Cardiac muscle cell (in vitro differentiated cells and primary cell): ENCODE measurements around the gene C17orf75. TPM values are rescaled to one million over a fixed set of nuclear protein-coding genes. Genes with fewer than 3 reads are reported as not detected.

Experiments used
- DNase-seq, 2 donors: peaks; one replicate each; pipeline versions ENCODE4 v3.0.0 to v3.0.0-alpha.2; 2010 to 2017; ENCODE audit warnings: low read depth in 1 of 2, low spot score in 1 of 2
- H3K27ac ChIP-seq: fragments of 200-600 bp; sonication (generic); 2 replicates; pipeline ENCODE4 v1.5.1; 2016
- H3K27me3 ChIP-seq: fragments of 200-600 bp; sonication (generic); 2 replicates; pipeline ENCODE4 v1.6.0; 2016; ENCODE audit warnings: control low read depth
- H3K36me3 ChIP-seq: fragments of 200-600 bp; sonication (generic); 2 replicates; pipeline ENCODE4 v1.5.1; 2016; ENCODE audit warnings: control low read depth
- H3K4me1 ChIP-seq: fragments of 200-600 bp; sonication (generic); 2 replicates; pipeline ENCODE4 v1.8.1; 2017; ENCODE audit warnings: low read depth, mild to moderate bottlenecking, mixed run types
- H3K4me3 ChIP-seq: fragments of 200-600 bp; sonication (generic); 2 replicates; pipeline ENCODE4 v1.5.1; 2016; ENCODE audit warnings: mild to moderate bottlenecking
- H3K9me3 ChIP-seq: fragments of 200-600 bp; sonication (generic); 2 replicates; pipeline ENCODE4 v1.5.1; 2017; ENCODE audit warnings: low read depth, mild to moderate bottlenecking, control low read depth
- CTCF ChIP-seq: IDR thresholded peaks from 2 replicates; pipeline ENCODE4 v1.5.1; 2012; ENCODE audit warnings: low read depth, mild to moderate bottlenecking, low read length
- polyA plus RNA-seq: library from polyadenylated mRNA; unstranded; fragments of >200 nt; fragmentation: Nextera tagmentation; extraction: Ambion mirVana; gene quantifications from 2 replicates; pipeline ENCODE4 v1.2.1, GENCODE V29; 2016
- total RNA-seq: library from RNA; depleted of rRNA; stranded (reverse); fragments of >200 nt; gene quantifications from 2 replicates; pipeline ENCODE4 v1.2.3, GENCODE V29; 2016

The C17orf75 gene
- total and polyA plus RNA-seq, 2 experiments from 2014 or later, result 19.7 to 38.8 TPM

GRCh38 chr17:32311028-32311536, 30.9 kb downstream of the C17orf75 start:
- no peak overlapping the region for H3K27ac ChIP-seq
- H3K4me1 ChIP-seq, result no peaks in the 10 kb centered on the region
- no peak for TF ChIP-seq CTCF
- no peaks in the 10 kb centered on the region for H3K9me3 ChIP-seq
- H3K27me3 ChIP-seq, result no peaks in the 10 kb centered on the region
- H3K4me3 ChIP-seq, result no peak overlapping the region
- DNase-seq, result peak in 1 of 2 donors; percentile 39
- no peaks in the 10 kb centered on the region for H3K36me3 ChIP-seq

GRCh38 chr17:32307658-32308057, 34.3 kb downstream of the C17orf75 start:
- no peaks in the 10 kb centered on the region for H3K36me3 ChIP-seq
- TF ChIP-seq CTCF, result no peak
- H3K4me1 ChIP-seq, result peaks cover 6% of the 10 kb centered on the region
- no peaks in the 10 kb centered on the region for H3K27me3 ChIP-seq
- no peak overlapping the region for H3K4me3 ChIP-seq
- no peak overlapping the region for H3K27ac ChIP-seq
- DNase-seq, result no peak
- no peaks in the 10 kb centered on the region for H3K9me3 ChIP-seq

GRCh38 chr17:32305049-32305448, 36.9 kb downstream of the C17orf75 start:
- no peaks in the 10 kb centered on the region for H3K27me3 ChIP-seq
- H3K9me3 ChIP-seq, result no peaks in the 10 kb centered on the region
- H3K27ac ChIP-seq, result no peak overlapping the region
- peaks cover 6% of the 10 kb centered on the region for H3K4me1 ChIP-seq
- no peak overlapping the region for H3K4me3 ChIP-seq
- H3K36me3 ChIP-seq, result no peaks in the 10 kb centered on the region
- no peak for DNase-seq
- no peak for TF ChIP-seq CTCF

GRCh38 chr17:32303781-32304288, 38.1 kb downstream of the C17orf75 start:
- H3K36me3 ChIP-seq, result no peaks in the 10 kb centered on the region
- TF ChIP-seq CTCF, result no peak
- no peak overlapping the region for H3K27ac ChIP-seq
- DNase-seq, result peak in 1 of 2 donors; percentile 31
- H3K27me3 ChIP-seq, result no peaks in the 10 kb centered on the region
- H3K4me1 ChIP-seq, result peaks cover 6% of the 10 kb centered on the region
- no peak overlapping the region for H3K4me3 ChIP-seq
- H3K9me3 ChIP-seq, result no peaks in the 10 kb centered on the region

GRCh38 chr17:32302860-32303649, 38.9 kb downstream of the C17orf75 start:
- TF ChIP-seq CTCF, result no peak
- Histone ChIP-seq H3K4me3 (no peak overlapping the region), H3K36me3 (no peaks in the 10 kb centered on the region), H3K4me1 (peaks cover 6% of the 10 kb centered on the region), H3K9me3 (no peaks in the 10 kb centered on the region), H3K27ac (no peak overlapping the region), H3K27me3 (no peaks in the 10 kb centered on the region)
- peak in 1 of 2 donors; percentile 10 for DNase-seq
